Aorta (tissue), 5 donors: ENCODE measurements around the gene SLC17A4. TPM values are rescaled to one million over a fixed set of nuclear protein-coding genes. Genes with fewer than 3 reads are reported as not detected.

ENCODE experiments used
- ATAC-seq: fragments of 200-7000 bp; cut with Tn5 transposase; one replicate; pipeline ENCODE4 v1.9.1; 2022; ENCODE audit warnings: moderate library complexity; ENCODE audit not compliant: low FRiP score
- DNase-seq, 2 donors: peaks; one replicate each; pipeline ENCODE4 v3.0.0-alpha.2; 2020
- H3K27ac ChIP-seq, 2 donors: one replicate each; pipeline ENCODE4 v1.5.1; 2013; ENCODE audit warnings: low read length in 2 of 2, mild to moderate bottlenecking in 2 of 2, moderate library complexity in 2 of 2, control low read depth in 1 of 2, inconsistent platforms in 1 of 2, low read depth in 1 of 2
- H3K27me3 ChIP-seq, 2 donors: one replicate each; pipeline ENCODE4 v1.6.1; 2013; ENCODE audit warnings: control low read depth in 1 of 2, low read length in 1 of 2, mild to moderate bottlenecking in 1 of 2, moderate library complexity in 1 of 2; ENCODE audit not compliant: insufficient read depth in 2 of 2, control insufficient read depth in 1 of 2
- H3K36me3 ChIP-seq, 2 donors: one replicate each; pipeline ENCODE4 v1.6.1; 2013; ENCODE audit warnings: control low read depth in 1 of 2, low read length in 1 of 2, mild to moderate bottlenecking in 1 of 2; ENCODE audit not compliant: insufficient read depth in 2 of 2, control insufficient read depth in 1 of 2
- H3K4me1 ChIP-seq, 2 donors: one replicate each; pipeline ENCODE4 v1.6.1; 2013; ENCODE audit warnings: low read length in 2 of 2, control low read depth in 1 of 2, mild to moderate bottlenecking in 1 of 2, moderate library complexity in 1 of 2; ENCODE audit not compliant: insufficient read depth in 2 of 2, control insufficient read depth in 1 of 2
- H3K4me3 ChIP-seq, 2 donors: one replicate each; pipeline ENCODE4 v1.5.1; 2013; ENCODE audit warnings: low read length in 2 of 2, control low read depth in 1 of 2, mild to moderate bottlenecking in 1 of 2
- H3K9me3 ChIP-seq: one replicate; pipeline ENCODE4 v1.6.1; 2013; ENCODE audit warnings: mild to moderate bottlenecking, low read length; ENCODE audit not compliant: control insufficient read depth
- WGBS, 2 donors: extraction: QIAGEN DNeasy Blood & Tissue Kit; methylation state at CpG; one replicate each; pipeline ENCODE4 v1.1.7; 2013; 5-methylcytosine and 5-hydroxymethylcytosine counted together
- intact Hi-C, 2 donors: fragments of 100-400 bp; cut with DNase I; formaldehyde crosslinking; loops; one replicate each; pipeline versions ENCODE4 v1.14.2 to v1.15.0; 2022
- polyA plus RNA-seq, 2 donors: library from polyadenylated mRNA; stranded (reverse); fragments of 200-250 nt; gene quantifications; one replicate each; pipeline ENCODE4 v1.2.3, GENCODE V29; 2013
- total RNA-seq, 2 donors: library from RNA; stranded (reverse); fragmentation: NEBNext Ultra II Directional; extraction: Animal tissue kit (Norgen Biotek cat#: 25700); gene quantifications; one replicate each; pipeline ENCODE4 v1.2.1, GENCODE V29; 2021
- donor health status: healthy with polysubstance abuse.
- donor health status: Bipolar disorder and iron deficiency.
- donor health status: DM: no; HTN: no; CAD: no.
- donor health status: DM: no; HTN: no; CAD: no.
- donor health status: DM: yes; HTN: yes; CAD: no.

The SLC17A4 gene
- total and polyA plus RNA-seq, 4 donors, result 0.10 to 1.3 TPM; not detected in 2

DNA sequence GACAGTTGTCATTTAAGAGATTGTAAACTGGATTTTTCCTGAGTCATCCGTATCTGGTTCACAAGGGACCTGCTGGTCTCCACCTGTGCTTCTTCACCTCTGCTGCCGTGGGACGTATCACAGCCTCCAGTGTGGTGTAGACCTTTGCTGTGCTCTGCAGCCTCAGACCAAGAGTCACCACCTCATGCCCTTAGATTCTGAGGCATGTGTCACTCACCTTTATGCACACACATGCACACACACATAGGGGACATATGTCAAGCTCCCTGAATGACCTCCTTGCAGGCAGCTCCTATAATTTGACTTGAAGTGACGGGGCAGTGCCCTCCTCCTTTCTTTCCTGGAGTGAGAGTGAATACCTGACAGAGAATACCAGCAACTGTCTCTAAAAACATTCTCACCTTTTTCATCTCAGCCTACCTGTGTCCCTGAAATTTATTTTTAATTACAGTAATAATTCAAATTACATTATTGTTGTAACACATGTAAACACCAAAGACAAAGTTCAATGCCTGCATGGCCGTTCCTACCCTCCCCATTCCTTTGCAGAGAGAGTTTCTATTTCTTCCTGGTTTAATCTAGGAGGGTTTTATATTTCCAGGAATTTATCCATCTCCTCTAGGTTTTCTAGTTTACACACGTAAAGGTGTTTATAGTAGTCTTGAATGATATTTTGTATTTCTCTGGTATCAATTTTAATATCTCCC is 3.5 kb downstream of the SLC17A4 start:
- H3K4me3 ChIP-seq, result no peak overlapping the region
- H3K27ac ChIP-seq, result no peak overlapping the region
- no peaks in the 10 kb centered on the region for H3K36me3 ChIP-seq
- DNase-seq, result no peak
- 82 to 93% methylated on average over 6 of the region's 6 CpGs for WGBS, 2 donors
- intact Hi-C loops, result no loop called here
- no peaks in the 10 kb centered on the region for H3K27me3 ChIP-seq
- no peaks in the 10 kb centered on the region for H3K4me1 ChIP-seq
- ATAC-seq, result no peak
- peaks cover 1% of the 10 kb centered on the region for H3K9me3 ChIP-seq

DNA sequence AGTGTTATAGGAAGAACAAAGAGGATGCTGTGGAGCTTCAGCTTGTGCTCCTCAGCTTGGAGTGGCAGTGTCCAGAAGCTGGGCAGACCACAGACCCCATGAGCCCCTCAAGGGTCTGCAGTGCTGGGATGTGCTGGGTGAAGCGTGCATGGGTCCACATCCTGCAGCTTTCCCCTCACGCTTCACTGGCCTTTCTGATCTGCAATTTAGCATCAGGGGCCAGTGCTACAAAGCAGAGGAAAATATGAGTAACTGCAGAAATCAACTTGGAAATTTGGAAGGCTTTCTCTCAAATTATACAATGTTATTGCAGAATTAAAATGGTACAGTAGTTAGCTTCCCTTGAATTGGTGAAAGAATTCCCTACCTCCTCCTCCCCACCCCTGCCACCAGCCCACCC is 10.1 kb downstream of the SLC17A4 start:
- ATAC-seq, result no peak
- intact Hi-C loops, result no loop called here

DNA sequence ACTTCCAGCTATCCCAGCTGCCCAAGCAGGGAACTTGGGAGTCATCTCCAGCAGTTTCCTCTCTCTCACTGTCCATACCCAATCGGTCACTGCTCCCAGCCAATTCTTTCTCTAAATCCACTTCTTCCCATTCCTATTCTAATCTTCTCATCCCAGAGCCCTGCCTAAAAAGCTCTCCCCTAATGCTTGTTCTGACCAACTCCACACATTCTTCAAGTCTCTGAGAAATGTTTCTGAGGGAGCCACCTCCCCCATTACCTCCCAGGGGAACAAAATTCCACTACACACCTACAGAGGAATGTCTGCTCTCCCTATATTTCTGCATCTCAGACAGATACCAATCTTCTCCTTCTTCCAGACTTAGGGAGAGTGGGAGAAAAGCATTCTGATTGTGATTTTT is 14.0 kb downstream of the SLC17A4 start:
- 90 to 96% methylated on average over 1 of the region's 1 CpG for WGBS, 2 donors
- peaks cover 0 to 2% of the 10 kb centered on the region in 2 donors for H3K4me1 ChIP-seq
- no peak overlapping the region for H3K4me3 ChIP-seq
- H3K27ac ChIP-seq, result no peak overlapping the region
- H3K9me3 ChIP-seq, result no peaks in the 10 kb centered on the region
- intact Hi-C loops, result no loop called here
- ATAC-seq (no peak), DNase-seq (no peak)
- H3K27me3 ChIP-seq, result no peaks in the 10 kb centered on the region
- no peaks in the 10 kb centered on the region for H3K36me3 ChIP-seq

More for the DNA sequence above, 10.1 kb downstream of the SLC17A4 start:
- DNase-seq, result no peak
- WGBS, 2 donors, result 90 to 96% methylated on average over 2 of the region's 2 CpGs
- H3K4me1 ChIP-seq, result no peaks in the 10 kb centered on the region
- no peaks in the 10 kb centered on the region for H3K27me3 ChIP-seq
- no peaks in the 10 kb centered on the region for H3K36me3 ChIP-seq
- H3K4me3 ChIP-seq, result no peak overlapping the region
- H3K27ac ChIP-seq, result no peak overlapping the region
- H3K9me3 ChIP-seq, result no peaks in the 10 kb centered on the region

DNA sequence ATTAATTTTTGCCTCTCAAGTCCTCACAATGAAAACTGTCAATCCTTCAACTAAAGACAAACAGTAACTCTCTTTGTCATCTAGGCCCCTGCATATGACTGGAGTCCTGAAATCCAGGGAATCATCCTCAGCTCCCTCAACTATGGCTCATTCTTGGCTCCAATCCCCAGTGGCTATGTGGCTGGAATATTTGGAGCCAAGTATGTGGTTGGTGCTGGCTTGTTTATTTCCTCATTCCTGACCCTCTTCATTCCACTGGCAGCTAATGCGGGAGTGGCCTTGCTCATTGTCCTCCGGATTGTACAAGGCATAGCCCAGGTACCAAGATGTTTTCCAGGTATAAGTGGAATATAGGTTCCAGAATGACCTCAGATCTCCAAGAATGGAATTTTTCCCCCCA is 15.4 kb downstream of the SLC17A4 start:
- H3K9me3 ChIP-seq, result no peaks in the 10 kb centered on the region
- peaks cover 0 to 2% of the 10 kb centered on the region in 2 donors for H3K4me1 ChIP-seq
- no peaks in the 10 kb centered on the region for H3K27me3 ChIP-seq
- WGBS, 2 donors, result 76 to 88% methylated on average over 2 of the region's 2 CpGs
- H3K36me3 ChIP-seq, result no peaks in the 10 kb centered on the region
- ATAC-seq (no peak), DNase-seq (no peak)
- H3K4me3 ChIP-seq, result no peak overlapping the region
- intact Hi-C loops, result no loop called here
- no peak overlapping the region for H3K27ac ChIP-seq

DNA sequence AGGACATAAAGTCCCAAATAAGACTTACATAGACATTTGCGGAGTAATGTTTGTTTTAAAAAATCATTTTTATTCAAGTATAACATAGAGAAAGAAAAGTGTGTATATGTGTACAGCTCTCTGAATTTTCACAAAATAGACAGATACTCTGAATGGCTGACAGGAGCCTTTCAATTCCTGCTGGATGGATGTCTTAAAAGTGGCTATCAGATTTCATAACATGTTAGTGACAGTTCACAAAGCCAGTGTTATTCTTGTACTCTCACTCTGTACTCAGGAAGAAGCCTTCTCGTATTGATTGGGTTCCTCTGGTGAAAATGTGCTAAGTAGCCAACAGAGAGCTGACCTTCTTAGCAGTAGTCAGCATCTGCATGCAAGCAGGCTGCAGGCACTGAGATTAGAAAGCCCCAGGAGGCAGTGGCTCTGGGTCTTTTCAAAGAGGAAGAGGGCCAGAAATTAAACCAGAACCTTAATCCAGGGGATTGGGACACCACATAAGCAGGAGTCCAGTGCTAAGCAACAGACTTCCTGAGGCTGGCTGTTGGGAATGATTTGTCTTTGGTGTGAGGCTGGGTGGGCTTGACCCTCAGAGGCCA is 19.7 kb downstream of the SLC17A4 start:
- DNase-seq (no peak), ATAC-seq (no peak)
- Histone ChIP-seq H3K27ac (no peak overlapping the region), H3K36me3 (no peaks in the 10 kb centered on the region), H3K4me1 (peaks cover 0 to 2% of the 10 kb centered on the region in 2 donors), H3K9me3 (no peaks in the 10 kb centered on the region), H3K4me3 (no peak overlapping the region), H3K27me3 (no peaks in the 10 kb centered on the region)
- intact Hi-C loops, result no loop called here
- 47 to 56% methylated on average over 2 of the region's 2 CpGs for WGBS, 2 donors

DNA sequence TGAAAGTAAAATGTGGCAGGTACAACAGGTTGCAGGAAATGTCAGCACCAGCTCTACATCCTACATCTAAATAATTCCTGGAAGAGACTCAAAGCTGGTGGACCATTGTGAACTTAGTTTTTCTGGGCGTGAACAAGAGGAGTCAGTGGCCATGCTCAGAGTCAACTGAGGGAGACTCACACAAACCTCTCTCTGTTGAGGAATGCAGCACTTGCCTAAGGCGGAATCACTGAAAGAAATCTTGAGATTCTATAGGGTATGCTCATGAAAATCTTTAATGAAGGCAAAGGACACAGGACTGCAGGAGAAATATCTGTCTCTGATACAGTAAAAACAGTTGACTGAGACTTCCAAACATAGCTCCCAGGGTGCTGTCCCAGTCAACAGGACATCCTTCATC is 22.5 kb downstream of the SLC17A4 start:
- WGBS, 2 donors, result 75 to 93% methylated on average over 2 of the region's 2 CpGs
- Histone ChIP-seq H3K4me1 (no peaks in the 10 kb centered on the region), H3K4me3 (no peak overlapping the region), H3K9me3 (no peaks in the 10 kb centered on the region), H3K27ac (no peak overlapping the region), H3K27me3 (no peaks in the 10 kb centered on the region), H3K36me3 (no peaks in the 10 kb centered on the region)
- DNase-seq (no peak), ATAC-seq (no peak)
- intact Hi-C loops, result no loop called here

DNA sequence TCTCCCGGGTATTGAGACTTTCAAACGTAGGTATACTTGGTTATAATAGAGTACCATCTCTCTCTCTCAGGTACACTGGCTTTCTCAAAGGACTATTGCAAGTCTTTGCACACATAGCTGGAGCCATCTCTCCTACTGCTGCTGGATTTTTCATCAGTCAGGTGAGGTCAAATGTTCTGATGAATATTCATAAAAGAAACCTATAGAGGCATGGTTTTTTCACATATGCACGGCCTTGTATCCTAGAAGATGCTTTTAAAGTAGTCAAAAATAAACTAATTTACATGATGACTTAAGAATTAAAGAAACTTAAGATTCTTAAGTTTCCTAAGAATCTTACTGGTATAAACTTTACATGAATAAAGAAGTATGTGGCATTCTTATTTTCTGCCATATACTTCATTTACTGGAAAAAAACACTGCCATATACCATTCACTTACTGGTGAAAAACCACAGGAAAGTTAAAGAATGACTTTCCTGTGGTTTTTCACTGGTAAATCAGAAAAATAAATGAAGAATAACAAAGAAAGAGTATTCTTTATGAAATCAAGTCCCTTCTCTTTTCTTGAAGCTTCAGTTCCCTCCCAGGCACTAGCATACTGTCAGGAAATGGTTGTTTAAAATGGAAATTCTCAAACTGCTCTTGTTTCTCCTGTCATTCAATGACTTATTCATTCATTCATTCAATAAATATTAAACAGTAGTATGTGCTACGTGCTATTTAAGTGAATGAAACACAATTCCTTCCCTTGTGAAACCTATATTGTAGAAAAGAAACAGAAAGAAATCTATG is 23.5 kb downstream of the SLC17A4 start:
- DNase-seq (no peak), ATAC-seq (no peak)
- 88 to 91% methylated on average over 4 of the region's 4 CpGs for WGBS, 2 donors
- no peaks in the 10 kb centered on the region for H3K27me3 ChIP-seq
- H3K9me3 ChIP-seq, result no peaks in the 10 kb centered on the region
- no peak overlapping the region for H3K4me3 ChIP-seq
- no peaks in the 10 kb centered on the region for H3K36me3 ChIP-seq
- no peaks in the 10 kb centered on the region for H3K4me1 ChIP-seq
- H3K27ac ChIP-seq, result no peak overlapping the region
- intact Hi-C loops, result no loop called here

DNA sequence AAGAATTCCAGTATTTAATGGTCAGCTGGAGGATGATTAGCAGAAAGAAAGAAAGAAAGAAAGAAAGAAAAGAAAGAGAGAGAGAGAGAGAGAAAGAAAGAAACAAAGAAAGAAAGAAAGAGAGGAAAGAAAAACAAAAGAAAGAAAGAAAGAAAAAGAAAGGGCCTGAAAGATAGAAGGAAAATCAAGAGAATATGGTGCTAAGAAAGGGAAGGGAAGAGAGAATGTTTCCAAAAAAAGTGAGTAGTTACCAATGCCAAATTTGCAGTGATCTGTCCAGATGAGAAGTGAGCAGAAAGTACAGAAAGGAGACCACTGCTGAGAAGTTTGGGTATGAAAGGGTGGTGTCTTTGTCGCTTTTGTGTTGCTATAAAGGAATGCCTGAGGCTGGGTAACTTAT is 26.6 kb downstream of the SLC17A4 start:
- intact Hi-C loops, result no loop called here
- no peak for ATAC-seq
- 96% methylated on average over 1 of the region's 1 CpG for WGBS, 2 donors

More for the DNA sequence above, 26.6 kb downstream of the SLC17A4 start:
- Histone ChIP-seq H3K4me1 (no peaks in the 10 kb centered on the region), H3K27me3 (no peaks in the 10 kb centered on the region), H3K4me3 (no peak overlapping the region), H3K9me3 (no peaks in the 10 kb centered on the region), H3K36me3 (no peaks in the 10 kb centered on the region), H3K27ac (no peak overlapping the region)
- no peak for DNase-seq
